HepG2 (cell line): Measurements from ENCODE around the gene SMIM44. TPM values are rescaled to one million over a fixed set of nuclear protein-coding genes. Genes with fewer than 3 reads are reported as not detected.

Experiments
- ARID4A ChIP-seq: sonication (generic); formaldehyde crosslinking; IDR thresholded peaks from 2 replicates; pipeline ENCODE4 v1.5.0; 2020; ENCODE audit warnings: mild to moderate bottlenecking, missing genetic modification reagents, borderline replicate concordance
- GTF3A ChIP-seq: sonication (generic); formaldehyde crosslinking; conservative IDR thresholded peaks from 2 replicates; pipeline ENCODE4 v1.4.0; 2020; ENCODE audit warnings: mild to moderate bottlenecking, missing genetic modification reagents
- HCFC1 ChIP-seq: fragments of 150-350 bp; IDR thresholded peaks from 2 replicates; pipeline ENCODE4 v1.6.1; 2014; ENCODE audit warnings: low read depth, low read length
- HOXD1 ChIP-seq: sonication (generic); formaldehyde crosslinking; IDR thresholded peaks from 2 replicates; pipeline ENCODE4 v1.5.0; 2020; ENCODE audit warnings: missing genetic modification reagents
- KLF16 ChIP-seq, 2 experiments: sonication (generic) in 1 of 2; formaldehyde crosslinking in 1 of 2; IDR thresholded peaks; 2 replicates each; pipeline versions ENCODE4 v1.6.1 to v1.8.0; 2016 to 2023; ENCODE audit warnings: missing genetic modification reagents in 2 of 2, missing compliant biosample characterization in 1 of 2
- LCORL ChIP-seq, 2 experiments: fragments of 450-650 bp in 1 of 2; sonication (generic) in 1 of 2; formaldehyde crosslinking in 1 of 2; IDR thresholded peaks; 2 replicates each; pipeline versions ENCODE4 v1.5.0 to v1.6.1; 2017 to 2020; ENCODE audit warnings: antibody characterized with exemption in 1 of 2, missing genetic modification reagents in 1 of 2
- MYC ChIP-seq: sonication (generic); formaldehyde crosslinking; IDR thresholded peaks from 2 replicates; pipeline ENCODE4 v1.9.0; 2021; ENCODE audit warnings: missing genetic modification reagents, borderline replicate concordance
- RCOR2 ChIP-seq: IDR thresholded peaks from 2 replicates; pipeline ENCODE4 v1.6.1; 2016; ENCODE audit warnings: missing biosample characterization, missing genetic modification reagents
- REL ChIP-seq: sonication (generic); formaldehyde crosslinking; conservative IDR thresholded peaks from 2 replicates; pipeline ENCODE4 v1.8.0; 2022; ENCODE audit warnings: mild to moderate bottlenecking, missing genetic modification reagents, moderate library complexity
- SP1 ChIP-seq, 2 experiments: fragments of 450-650 bp in 1 of 2; sonication (generic) in 1 of 2; formaldehyde crosslinking in 1 of 2; IDR thresholded peaks; 2 replicates each; pipeline versions ENCODE4 v1.4.0 to v1.6.1; 2016 to 2020; ENCODE audit warnings: missing genetic modification reagents in 1 of 2
- SP2 ChIP-seq: sonication (generic); formaldehyde crosslinking; IDR thresholded peaks from 2 replicates; pipeline ENCODE4 v1.5.1; 2020; ENCODE audit warnings: mild to moderate bottlenecking, missing genetic modification reagents
- TOE1 ChIP-seq: sonication (generic); formaldehyde crosslinking; IDR thresholded peaks from 2 replicates; pipeline ENCODE4 v1.4.0; 2020; ENCODE audit warnings: mild to moderate bottlenecking, missing genetic modification reagents
- ZNF136 ChIP-seq: sonication (generic); formaldehyde crosslinking; IDR thresholded peaks from 2 replicates; pipeline ENCODE4 v1.8.1; 2022; ENCODE audit warnings: low read depth, mild to moderate bottlenecking, moderate library complexity, missing genetic modification reagents
- ZNF30 ChIP-seq: sonication (generic); formaldehyde crosslinking; IDR thresholded peaks from 2 replicates; pipeline ENCODE4 v1.5.0; 2020; ENCODE audit warnings: mild to moderate bottlenecking, missing genetic modification reagents
- polyA plus RNA-seq, 8 experiments: library from polyadenylated mRNA; depleted of rRNA in 3 of 8; stranded (reverse) in 7 of 8; unstranded in 1 of 8; fragments of >200 nt; fragmentation: Illumina TruSeq in 4 of 8; extraction: Trizol in 4 of 8; gene quantifications; 2 replicates each; pipeline versions ENCODE4 v1.2.1 to v1.2.3, GENCODE V29; 2011 to 2016; ENCODE audit warnings: low read depth in 4 of 8, missing spikeins in 1 of 8, mixed read lengths in 1 of 8; ENCODE audit not compliant: insufficient read depth in 1 of 8
- total RNA-seq, 5 experiments: library from RNA; depleted of rRNA; stranded (reverse); fragments of >200 nt; fragmentation: Illumina TruSeq; extraction: Trizol; gene quantifications; 2 replicates each; pipeline ENCODE4 v1.2.3, GENCODE V29; 2016; ENCODE audit warnings: low read depth in 1 of 5
- TF ChIP-seq, protein P1 (sequence below): sonication (generic); formaldehyde crosslinking; IDR thresholded peaks from 2 replicates; pipeline ENCODE4 v1.8.1; 2023; ENCODE audit warnings: mild to moderate bottlenecking, moderate library complexity, missing genetic modification reagents
- TF ChIP-seq, protein P2 (sequence below), 2 experiments: sonication (generic) in 1 of 2; formaldehyde crosslinking in 1 of 2; IDR thresholded peaks; 2 replicates each; pipeline versions ENCODE4 v1.4.0 to v1.6.1; 2016 to 2020; ENCODE audit warnings: borderline replicate concordance in 1 of 2, low read depth in 1 of 2, mild to moderate bottlenecking in 1 of 2, missing genetic modification reagents in 1 of 2
- TF ChIP-seq, protein P3 (sequence below): sonication (generic); formaldehyde crosslinking; conservative IDR thresholded peaks from 2 replicates; pipeline ENCODE4 v1.4.0; 2020; ENCODE audit warnings: missing genetic modification reagents

Gene SMIM44
- total and polyA plus RNA-seq, 2 of the 13 experiments (the other 11 are each of a cell fraction or from before 2014, with no cell fraction given), result not detected

- TF ChIP-seq, protein P1, sequence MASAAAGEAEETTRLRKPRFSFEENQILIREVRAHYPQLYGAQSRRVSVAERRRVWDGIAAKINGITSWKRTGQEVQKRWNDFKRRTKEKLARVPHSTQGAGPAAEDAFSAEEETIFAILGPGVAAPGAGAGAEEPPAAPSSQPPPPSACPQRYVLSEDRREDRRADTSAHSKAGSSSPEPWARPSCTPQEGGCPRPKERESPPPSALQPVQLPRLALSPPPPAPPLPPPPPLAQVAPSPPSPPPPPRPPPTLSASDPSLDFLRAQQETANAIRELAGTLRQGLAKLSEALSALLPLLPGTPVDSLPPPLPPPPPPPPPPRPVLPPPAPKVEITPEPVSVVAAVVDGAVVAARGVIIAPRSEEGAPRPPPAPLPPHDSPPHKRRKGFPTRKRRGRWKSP (CRISPR knock-in tag), result peak; percentile 75; the same call in 1 of the 2 replicates
- 0 out of 2 replicates have a peak, but pooled peaks have one; percentile 34 for TF ChIP-seq SP2 (CRISPR knock-in tag)
- no peak for TF ChIP-seq RCOR2 (CRISPR knock-in tag)
- TF ChIP-seq, protein P2, sequence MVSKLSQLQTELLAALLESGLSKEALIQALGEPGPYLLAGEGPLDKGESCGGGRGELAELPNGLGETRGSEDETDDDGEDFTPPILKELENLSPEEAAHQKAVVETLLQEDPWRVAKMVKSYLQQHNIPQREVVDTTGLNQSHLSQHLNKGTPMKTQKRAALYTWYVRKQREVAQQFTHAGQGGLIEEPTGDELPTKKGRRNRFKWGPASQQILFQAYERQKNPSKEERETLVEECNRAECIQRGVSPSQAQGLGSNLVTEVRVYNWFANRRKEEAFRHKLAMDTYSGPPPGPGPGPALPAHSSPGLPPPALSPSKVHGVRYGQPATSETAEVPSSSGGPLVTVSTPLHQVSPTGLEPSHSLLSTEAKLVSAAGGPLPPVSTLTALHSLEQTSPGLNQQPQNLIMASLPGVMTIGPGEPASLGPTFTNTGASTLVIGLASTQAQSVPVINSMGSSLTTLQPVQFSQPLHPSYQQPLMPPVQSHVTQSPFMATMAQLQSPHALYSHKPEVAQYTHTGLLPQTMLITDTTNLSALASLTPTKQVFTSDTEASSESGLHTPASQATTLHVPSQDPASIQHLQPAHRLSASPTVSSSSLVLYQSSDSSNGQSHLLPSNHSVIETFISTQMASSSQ (IDR thresholded peaks at IDR 0.05; ENCODE audit: low read depth), result no peak
- TF ChIP-seq, protein P2 (CRISPR knock-in tag; IDR thresholded peaks at IDR 0.05; ENCODE audit: borderline replicate concordance), result peak; percentile 43; the same call in 1 of the 2 replicates
- TF ChIP-seq MYC, result peak; percentile 70; the same call in 1 of the 2 replicates
- TF ChIP-seq ZNF136 (CRISPR knock-in tag), result 0 out of 2 replicates have a peak, but pooled peaks have one; percentile 28
- TF ChIP-seq, protein P3, sequence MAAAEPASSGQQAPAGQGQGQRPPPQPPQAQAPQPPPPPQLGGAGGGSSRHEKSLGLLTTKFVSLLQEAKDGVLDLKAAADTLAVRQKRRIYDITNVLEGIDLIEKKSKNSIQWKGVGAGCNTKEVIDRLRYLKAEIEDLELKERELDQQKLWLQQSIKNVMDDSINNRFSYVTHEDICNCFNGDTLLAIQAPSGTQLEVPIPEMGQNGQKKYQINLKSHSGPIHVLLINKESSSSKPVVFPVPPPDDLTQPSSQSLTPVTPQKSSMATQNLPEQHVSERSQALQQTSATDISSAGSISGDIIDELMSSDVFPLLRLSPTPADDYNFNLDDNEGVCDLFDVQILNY (CRISPR knock-in tag), result no peak
- no peak for TF ChIP-seq REL (CRISPR knock-in tag)
- TF ChIP-seq HOXD1 (CRISPR knock-in tag), result no peak
- no peak for TF ChIP-seq GTF3A
- TF ChIP-seq ZNF30 (CRISPR knock-in tag), result peak; percentile 92
- no peak for TF ChIP-seq TOE1 (CRISPR knock-in tag)
- TF ChIP-seq KLF16 (CRISPR knock-in tag; IDR thresholded peaks at IDR 0.05), result peak in 1 of 2 experiments; percentile 66; a peak in 2 of 4 replicates
- TF ChIP-seq HCFC1, result no peak
- no peak; the same call in none of the 2 replicates for TF ChIP-seq ARID4A (CRISPR knock-in tag)
- no peak for TF ChIP-seq SP1 (IDR thresholded peaks at IDR 0.05)
- TF ChIP-seq SP1 (CRISPR knock-in tag; IDR thresholded peaks at IDR 0.05), result no peak
- TF ChIP-seq LCORL (IDR thresholded peaks at IDR 0.05), result no peak
- TF ChIP-seq LCORL (CRISPR knock-in tag; IDR thresholded peaks at IDR 0.05), result 0 out of 2 replicates have a peak, but pooled peaks have one; percentile 30
Observed at GRCh38 chr19:3481241-3482090, 1.8 kb downstream of the SMIM44 start (continued).
